H9 (cell line): Measurements from ENCODE around the gene CALY. TPM values are rescaled to one million over a fixed set of nuclear protein-coding genes. Genes with fewer than 3 reads are reported as not detected.

Experiments used
- DNase-seq: peaks from one replicate; pipeline ENCODE4 v3.0.0-alpha.2; 2017
- H2AFZ ChIP-seq: one replicate; pipeline ENCODE4 v1.6.1; 2013; ENCODE audit warnings: mild to moderate bottlenecking, low read length, control low read depth, moderate library complexity
- H2AK5ac ChIP-seq: 2 replicates; pipeline ENCODE4 v1.6.1; 2013; ENCODE audit warnings: low read length, control low read depth, mixed read lengths; ENCODE audit not compliant: insufficient read length
- H2BK120ac ChIP-seq: one replicate; pipeline ENCODE4 v1.6.1; 2013; ENCODE audit warnings: low read depth, mild to moderate bottlenecking, low read length, control low read depth, inconsistent platforms; ENCODE audit not compliant: poor library complexity, severe bottlenecking
- H2BK12ac ChIP-seq: 2 replicates; pipeline ENCODE4 v1.6.1; 2013; ENCODE audit warnings: low read length, control low read depth, mixed read lengths, low read depth; ENCODE audit not compliant: insufficient read length
- H2BK15ac ChIP-seq: 2 replicates; pipeline ENCODE4 v1.6.1; 2013; ENCODE audit warnings: low read depth, low read length, control low read depth
- H2BK20ac ChIP-seq: one replicate; pipeline ENCODE4 v1.6.1; 2013; ENCODE audit warnings: low read depth, mild to moderate bottlenecking, low read length, control low read depth, inconsistent platforms; ENCODE audit not compliant: poor library complexity, severe bottlenecking
- H2BK5ac ChIP-seq: 2 replicates; pipeline ENCODE4 v1.6.1; 2013; ENCODE audit warnings: low read length, control low read depth, mixed read lengths; ENCODE audit not compliant: insufficient read length
- H3K14ac ChIP-seq: 2 replicates; pipeline ENCODE4 v1.6.1; 2013; ENCODE audit warnings: low read length, control low read depth; ENCODE audit not compliant: insufficient read depth
- H3K18ac ChIP-seq: 2 replicates; pipeline ENCODE4 v1.6.1; 2013; ENCODE audit warnings: low read depth, mild to moderate bottlenecking, mixed read lengths, low read length, control low read depth; ENCODE audit not compliant: insufficient read length
- H3K23ac ChIP-seq: 2 replicates; pipeline ENCODE4 v1.6.1; 2013; ENCODE audit warnings: low read length, control low read depth, mixed read lengths, low read depth; ENCODE audit not compliant: insufficient read length
- H3K23me2 ChIP-seq: 2 replicates; pipeline ENCODE4 v1.6.1; 2013; ENCODE audit warnings: low read depth, mild to moderate bottlenecking, mixed read lengths, low read length, control low read depth; ENCODE audit not compliant: insufficient read length, poor library complexity, severe bottlenecking
- H3K27ac ChIP-seq: 2 replicates; pipeline ENCODE4 v1.5.1; 2013; ENCODE audit warnings: low read length, control low read depth, mixed read lengths, low read depth; ENCODE audit not compliant: insufficient read length
- H3K27me3 ChIP-seq: 2 replicates; pipeline ENCODE4 v1.6.1; 2013; ENCODE audit warnings: low read length, control low read depth, inconsistent platforms; ENCODE audit not compliant: insufficient read depth
- H3K4ac ChIP-seq: 2 replicates; pipeline ENCODE4 v1.6.1; 2013; ENCODE audit warnings: low read depth, mild to moderate bottlenecking, control low read depth, inconsistent platforms, low read length, moderate library complexity
- H3K4me1 ChIP-seq: 2 replicates; pipeline ENCODE4 v1.6.1; 2013; ENCODE audit warnings: low read length, control low read depth, inconsistent platforms; ENCODE audit not compliant: insufficient read depth
- H3K4me2 ChIP-seq: 2 replicates; pipeline ENCODE4 v1.6.1; 2013; ENCODE audit warnings: low read length, control low read depth, mixed read lengths; ENCODE audit not compliant: insufficient read length, insufficient read depth
- H3K56ac ChIP-seq: 2 replicates; pipeline ENCODE4 v1.6.1; 2013; ENCODE audit warnings: low read depth, mild to moderate bottlenecking, mixed read lengths, low read length, control low read depth; ENCODE audit not compliant: insufficient read length
- H3K79me1 ChIP-seq: 2 replicates; pipeline ENCODE4 v1.6.1; 2013; ENCODE audit warnings: low read depth, mild to moderate bottlenecking, moderate library complexity, low read length, control low read depth, inconsistent platforms; ENCODE audit not compliant: insufficient read depth, poor library complexity, severe bottlenecking
- H3K79me2 ChIP-seq: 2 replicates; pipeline ENCODE4 v1.6.1; 2013; ENCODE audit warnings: low read length, control low read depth, inconsistent platforms; ENCODE audit not compliant: insufficient read depth
- H3K9ac ChIP-seq: 2 replicates; pipeline ENCODE4 v1.6.1; 2013; ENCODE audit warnings: low read length, control low read depth, mixed read lengths; ENCODE audit not compliant: insufficient read length; ENCODE audit errors: extremely low read depth
- H3K9me3 ChIP-seq: one replicate; pipeline ENCODE4 v1.6.1; 2013; ENCODE audit warnings: low read depth, low read length, inconsistent platforms; ENCODE audit not compliant: control insufficient read depth
- H3T11ph ChIP-seq: one replicate; pipeline ENCODE4 v1.6.1; 2013; ENCODE audit warnings: mild to moderate bottlenecking, low read length, control low read depth, inconsistent platforms
- H4K20me1 ChIP-seq: one replicate; pipeline ENCODE4 v1.6.1; 2013; ENCODE audit not compliant: control insufficient read depth, insufficient read length, insufficient read depth
- H4K5ac ChIP-seq: 2 replicates; pipeline ENCODE4 v1.6.1; 2013; ENCODE audit warnings: low read depth, mild to moderate bottlenecking, mixed read lengths, low read length, control low read depth; ENCODE audit not compliant: insufficient read length
- H4K8ac ChIP-seq: replicated peaks from 2 replicates; pipeline ENCODE4 v1.6.1; 2013; ENCODE audit warnings: low read length, control low read depth, mixed read lengths, low read depth; ENCODE audit not compliant: insufficient read length
- H4K91ac ChIP-seq: 2 replicates; pipeline ENCODE4 v1.6.1; 2013; ENCODE audit warnings: low read depth, mild to moderate bottlenecking, moderate library complexity, mixed read lengths, low read length, control low read depth; ENCODE audit not compliant: insufficient read length
- H3K27ac Mint-ChIP-seq, 3 experiments: 2 replicates in 2 of 3; 3 replicates in 1 of 3; pipeline ENCODE4 v1.8.0; 2020 to 2021; ENCODE audit warnings: mixed read lengths in 3 of 3, mild to moderate bottlenecking in 1 of 3, moderate library complexity in 1 of 3
- H3K27me3 Mint-ChIP-seq: 2 replicates; pipeline ENCODE4 v1.8.0; 2021; ENCODE audit warnings: low read depth, mild to moderate bottlenecking, moderate library complexity, mixed read lengths
- H3K36me3 Mint-ChIP-seq, 3 experiments: 2 replicates in 2 of 3; 3 replicates in 1 of 3; pipeline ENCODE4 v1.8.0; 2020 to 2021; ENCODE audit warnings: low read depth in 3 of 3, mixed read lengths in 3 of 3; ENCODE audit not compliant: insufficient read depth in 1 of 3
- H3K4me1 Mint-ChIP-seq, 2 experiments: 2 replicates each; pipeline ENCODE4 v1.8.0; 2020; ENCODE audit warnings: mixed read lengths in 2 of 2
- H3K4me3 Mint-ChIP-seq, 2 experiments: 2 replicates in 1 of 2; 3 replicates in 1 of 2; pipeline ENCODE4 v1.8.0; 2020 to 2021; ENCODE audit warnings: mild to moderate bottlenecking in 2 of 2, mixed read lengths in 2 of 2, moderate library complexity in 1 of 2
- H3K9me3 Mint-ChIP-seq, 2 experiments: 2 replicates in 1 of 2; 3 replicates in 1 of 2; pipeline ENCODE4 v1.8.0; 2020; ENCODE audit warnings: mild to moderate bottlenecking in 2 of 2, mixed read lengths in 2 of 2, moderate library complexity in 1 of 2
- WGBS: extraction: QIAGEN DNeasy Blood & Tissue Kit; methylation state at CpG from one replicate; pipeline ENCODE4 v1.1.7; 2013; ENCODE audit warnings: missing lambda C conversion rate, low lambda C conversion rate, mixed read lengths; ENCODE audit not compliant: insufficient read length; ENCODE audit errors: extremely low coverage; 5-methylcytosine and 5-hydroxymethylcytosine counted together
- total RNA-seq: library from RNA; stranded (reverse); gene quantifications from 2 replicates; pipeline ENCODE4 v1.2.1, GENCODE V29; 2021
- TF ChIP-seq, protein P1 (sequence below): fragments of 200-600 bp; sonication (generic); conservative IDR thresholded peaks from 3 replicates; pipeline ENCODE4 v1.8.0; 2021; ENCODE audit warnings: antibody characterized with exemption, mild to moderate bottlenecking

CALY gene
- total RNA-seq, 1 experiment from 2014 or later = 2.9 TPM

DNA sequence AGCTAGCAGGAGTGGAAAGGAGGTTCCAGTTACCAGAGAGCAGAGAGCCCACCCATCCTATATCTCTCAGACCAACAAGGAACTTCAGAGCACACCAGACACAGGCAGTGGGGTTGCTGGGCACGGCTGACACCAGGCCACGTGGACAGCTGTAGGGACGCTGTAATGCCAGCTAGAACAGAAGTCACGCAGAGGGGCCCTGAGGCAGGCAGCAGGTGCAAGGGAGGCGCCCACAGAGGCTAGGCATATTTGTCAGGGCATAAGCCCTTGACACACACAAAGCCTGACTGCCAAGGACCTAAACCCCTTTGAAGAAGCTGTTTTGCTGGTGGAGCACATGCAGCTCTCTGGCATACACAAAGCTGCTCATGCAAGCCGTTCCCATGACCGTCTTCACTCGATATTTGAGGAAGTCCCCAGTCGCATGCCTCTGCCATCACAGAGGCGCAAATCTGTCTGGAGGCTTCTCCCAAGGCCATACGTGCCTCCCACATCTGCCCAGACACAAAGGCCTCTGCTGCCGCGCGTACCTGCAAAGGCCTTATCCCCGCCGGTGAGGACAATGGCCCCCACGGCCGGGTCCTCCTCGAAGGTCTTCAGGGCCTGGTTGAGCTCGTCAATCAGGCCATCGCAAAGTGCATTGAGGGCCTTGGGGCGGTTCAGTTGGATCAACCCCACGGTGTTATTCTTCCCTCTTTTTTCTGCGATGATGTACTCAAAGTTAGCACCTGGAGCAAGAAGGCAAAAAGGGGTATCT lies 33.5 kb upstream of the CALY start:
- no peak overlapping the region for H2BK5ac ChIP-seq
- no peak overlapping the region for H4K5ac ChIP-seq
- H3K36me3 Mint-ChIP-seq = peaks cover 22 to 47% (median 47%) of the 10 kb centered on the region in 3 experiments; a peak in 6 of 7 replicates
- H3K23ac ChIP-seq = no peak overlapping the region
- H3K27me3 ChIP-seq = no peaks in the 10 kb centered on the region; the same call in 1 of the 2 replicates
- no peak overlapping the region for H2AFZ ChIP-seq
- H3T11ph ChIP-seq = no peak overlapping the region
- H2BK12ac ChIP-seq = no peak overlapping the region
- no peak overlapping the region for H3K9ac ChIP-seq
- DNase-seq = no peak
- no peaks in the 10 kb centered on the region for H3K9me3 ChIP-seq
- no peaks in the 10 kb centered on the region for H3K79me2 ChIP-seq
- no peak overlapping the region for H4K91ac ChIP-seq
- peak overlapping the region in 1 of 3 experiments; percentile 39; a peak in 1 of 7 replicates for H3K27ac Mint-ChIP-seq
- no peak overlapping the region for H3K18ac ChIP-seq
- TF ChIP-seq, protein P1, sequence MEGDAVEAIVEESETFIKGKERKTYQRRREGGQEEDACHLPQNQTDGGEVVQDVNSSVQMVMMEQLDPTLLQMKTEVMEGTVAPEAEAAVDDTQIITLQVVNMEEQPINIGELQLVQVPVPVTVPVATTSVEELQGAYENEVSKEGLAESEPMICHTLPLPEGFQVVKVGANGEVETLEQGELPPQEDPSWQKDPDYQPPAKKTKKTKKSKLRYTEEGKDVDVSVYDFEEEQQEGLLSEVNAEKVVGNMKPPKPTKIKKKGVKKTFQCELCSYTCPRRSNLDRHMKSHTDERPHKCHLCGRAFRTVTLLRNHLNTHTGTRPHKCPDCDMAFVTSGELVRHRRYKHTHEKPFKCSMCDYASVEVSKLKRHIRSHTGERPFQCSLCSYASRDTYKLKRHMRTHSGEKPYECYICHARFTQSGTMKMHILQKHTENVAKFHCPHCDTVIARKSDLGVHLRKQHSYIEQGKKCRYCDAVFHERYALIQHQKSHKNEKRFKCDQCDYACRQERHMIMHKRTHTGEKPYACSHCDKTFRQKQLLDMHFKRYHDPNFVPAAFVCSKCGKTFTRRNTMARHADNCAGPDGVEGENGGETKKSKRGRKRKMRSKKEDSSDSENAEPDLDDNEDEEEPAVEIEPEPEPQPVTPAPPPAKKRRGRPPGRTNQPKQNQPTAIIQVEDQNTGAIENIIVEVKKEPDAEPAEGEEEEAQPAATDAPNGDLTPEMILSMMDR = no peak
- H2AK5ac ChIP-seq = no peak overlapping the region
- peaks cover 15% of the 10 kb centered on the region for H3K27me3 Mint-ChIP-seq
- H3K27ac ChIP-seq = no peak overlapping the region
- H3K4me1 Mint-ChIP-seq = peaks cover 2 to 7% of the 10 kb centered on the region in 2 experiments; a peak in 3 of 4 replicates
- H2BK15ac ChIP-seq = no peak overlapping the region
- no peak overlapping the region for H3K56ac ChIP-seq
- no peak overlapping the region for H2BK20ac ChIP-seq
- no peaks in the 10 kb centered on the region for H4K20me1 ChIP-seq
- no peaks in the 10 kb centered on the region for H3K23me2 ChIP-seq
- no peaks in the 10 kb centered on the region for H3K9me3 Mint-ChIP-seq
- H3K14ac ChIP-seq = no peak overlapping the region
- no peaks in the 10 kb centered on the region for H3K4me1 ChIP-seq
- no peak overlapping the region for H3K4me2 ChIP-seq
- H2BK120ac ChIP-seq = no peak overlapping the region
- H3K79me1 ChIP-seq = no peaks in the 10 kb centered on the region
- no peak overlapping the region for H3K4ac ChIP-seq
- no CpG with 5 or more reads among the region's 24 CpGs for WGBS
- peak overlapping the region in 1 of 2 experiments; percentile 36; a peak in 3 of 5 replicates for H3K4me3 Mint-ChIP-seq
- no peak overlapping the region for H4K8ac ChIP-seq
